Nephron (organoid): ENCODE results near the gene VPS33B.

Source experiments
- H3K27ac Mint-ChIP-seq, 3 experiments: 2 replicates each; pipeline ENCODE4 v1.8.0; 2020; ENCODE audit warnings: mixed read lengths in 3 of 3, mild to moderate bottlenecking in 2 of 3, moderate library complexity in 1 of 3
- H3K27me3 Mint-ChIP-seq: 2 replicates; pipeline ENCODE4 v1.8.0; 2021; ENCODE audit warnings: low read depth, mild to moderate bottlenecking, moderate library complexity, mixed read lengths
- H3K36me3 Mint-ChIP-seq: 2 replicates; pipeline ENCODE4 v1.8.0; 2020; ENCODE audit warnings: low read depth, mixed read lengths
- H3K4me1 Mint-ChIP-seq: 2 replicates; pipeline ENCODE4 v1.8.0; 2020; ENCODE audit warnings: mixed read lengths
- H3K4me3 Mint-ChIP-seq, 3 experiments: 2 replicates each; pipeline ENCODE4 v1.8.0; 2020; ENCODE audit warnings: mild to moderate bottlenecking in 3 of 3, mixed read lengths in 3 of 3, moderate library complexity in 2 of 3
- H3K9me3 Mint-ChIP-seq: 2 replicates; pipeline ENCODE4 v1.8.0; 2020; ENCODE audit warnings: mixed read lengths
- TF ChIP-seq, protein P1 (sequence below), 3 experiments: fragments of 200-600 bp; sonication (generic); IDR thresholded peaks; one replicate each; pipeline ENCODE4 v1.5.0; 2021; ENCODE audit warnings: antibody characterized with exemption in 3 of 3; ENCODE audit not compliant: unreplicated experiment in 3 of 3

Gene VPS33B

DNA sequence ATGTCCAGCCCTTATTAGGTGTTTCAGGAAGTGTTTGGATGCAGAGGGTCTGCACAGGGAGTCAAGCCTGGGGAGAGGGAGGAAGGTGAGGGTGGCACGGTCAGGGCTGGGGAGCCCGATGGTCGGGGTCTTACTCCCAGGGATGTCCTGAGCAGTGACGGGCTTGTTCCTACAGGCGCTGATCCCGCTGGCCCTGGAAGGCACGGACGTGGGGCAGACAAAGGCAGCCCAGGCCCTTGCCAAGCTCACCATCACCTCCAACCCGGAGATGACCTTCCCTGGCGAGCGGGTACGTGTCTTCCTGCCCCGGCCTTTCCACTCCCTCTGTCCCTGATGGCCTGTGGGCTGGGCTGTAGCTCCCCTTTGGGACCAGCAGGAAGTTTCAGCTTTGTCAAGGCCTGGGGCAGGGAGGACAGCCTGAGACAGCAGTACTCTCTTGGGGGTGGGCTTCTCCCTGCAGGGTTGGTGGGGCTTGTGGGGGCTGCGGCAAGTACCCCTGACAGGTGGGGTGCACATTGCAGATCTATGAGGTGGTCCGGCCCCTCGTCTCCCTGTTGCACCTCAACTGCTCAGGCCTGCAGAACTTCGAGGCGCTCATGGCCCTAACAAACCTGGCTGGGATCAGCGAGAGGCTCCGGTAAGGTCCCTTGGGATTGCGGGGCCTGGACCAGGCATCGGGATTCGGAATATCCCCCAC lies 72.3 kb downstream of the VPS33B start:
- Mint-ChIP-seq H3K4me3 (no peak overlapping the region), H3K27me3 (no peaks in the 10 kb centered on the region), H3K9me3 (no peaks in the 10 kb centered on the region), H3K27ac (no peak overlapping the region), H3K36me3 (peaks cover 47% of the 10 kb centered on the region), H3K4me1 (no peaks in the 10 kb centered on the region)
- TF ChIP-seq, protein P1, sequence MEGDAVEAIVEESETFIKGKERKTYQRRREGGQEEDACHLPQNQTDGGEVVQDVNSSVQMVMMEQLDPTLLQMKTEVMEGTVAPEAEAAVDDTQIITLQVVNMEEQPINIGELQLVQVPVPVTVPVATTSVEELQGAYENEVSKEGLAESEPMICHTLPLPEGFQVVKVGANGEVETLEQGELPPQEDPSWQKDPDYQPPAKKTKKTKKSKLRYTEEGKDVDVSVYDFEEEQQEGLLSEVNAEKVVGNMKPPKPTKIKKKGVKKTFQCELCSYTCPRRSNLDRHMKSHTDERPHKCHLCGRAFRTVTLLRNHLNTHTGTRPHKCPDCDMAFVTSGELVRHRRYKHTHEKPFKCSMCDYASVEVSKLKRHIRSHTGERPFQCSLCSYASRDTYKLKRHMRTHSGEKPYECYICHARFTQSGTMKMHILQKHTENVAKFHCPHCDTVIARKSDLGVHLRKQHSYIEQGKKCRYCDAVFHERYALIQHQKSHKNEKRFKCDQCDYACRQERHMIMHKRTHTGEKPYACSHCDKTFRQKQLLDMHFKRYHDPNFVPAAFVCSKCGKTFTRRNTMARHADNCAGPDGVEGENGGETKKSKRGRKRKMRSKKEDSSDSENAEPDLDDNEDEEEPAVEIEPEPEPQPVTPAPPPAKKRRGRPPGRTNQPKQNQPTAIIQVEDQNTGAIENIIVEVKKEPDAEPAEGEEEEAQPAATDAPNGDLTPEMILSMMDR (IDR thresholded peaks at IDR 0.05; ENCODE audit: unreplicated experiment in 3 of 3) = no peak
